Superior temporal gyrus (tissue), 1 donor: ENCODE data around the gene CCDC77.

Experiments
- DNase-seq: peaks from one replicate; pipeline ENCODE4 v3.0.0-alpha.2; 2016; ENCODE audit errors: extremely low spot score

Gene CCDC77

GRCh38 chr12:480831-481816 lies 79.7 kb downstream of the CCDC77 start:
- DNase-seq, result peak; percentile 21

- DNase-seq, result no peak
These were observed 80.6 kb downstream of the CCDC77 start for GRCh38 chr12:482061-482460.

DNA sequence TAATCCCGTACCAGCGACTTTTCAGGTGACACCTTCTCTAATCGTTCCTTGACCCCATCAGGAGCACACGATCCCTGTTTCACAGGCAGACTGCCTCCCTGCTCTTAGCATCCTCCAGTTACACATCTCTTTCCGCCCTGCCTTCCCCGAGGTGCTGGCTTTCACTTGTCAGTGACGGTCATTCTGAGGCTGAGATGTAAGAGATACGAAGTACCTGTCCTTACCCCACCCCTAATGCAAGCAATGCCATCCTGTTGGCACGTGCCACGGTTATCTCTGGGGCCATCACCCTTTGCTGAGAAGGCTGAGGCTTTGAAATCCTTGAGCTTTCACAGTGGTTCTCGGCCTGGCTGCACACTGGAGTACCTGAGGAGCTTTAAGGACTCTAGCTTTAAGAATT lies 82.7 kb downstream of the CCDC77 start:
- no peak for DNase-seq

GRCh38 chr12:490260-490659 lies 88.8 kb downstream of the CCDC77 start:
- DNase-seq, result no peak
